Epithelial cell of proximal tubule (primary cell): Measurements from ENCODE around the gene KCNF1. TPM values are rescaled to one million over a fixed set of nuclear protein-coding genes. Genes with fewer than 3 reads are reported as not detected.

ENCODE experiments used
- DNase-seq: peaks from one replicate; pipeline ENCODE4 v3.0.0-alpha.2; 2011; ENCODE audit warnings: low read depth
- H3K4me3 ChIP-seq: 2 replicates; pipeline ENCODE4 v1.5.1; 2011; ENCODE audit warnings: low read depth, mild to moderate bottlenecking, low read length
- CTCF ChIP-seq: conservative IDR thresholded peaks from 2 replicates; pipeline ENCODE4 v1.5.1; 2012; ENCODE audit warnings: low read depth, mild to moderate bottlenecking, low read length
- total RNA-seq: library from RNA; depleted of rRNA; stranded (reverse); fragments of >200 nt; gene quantifications from 2 replicates; pipeline ENCODE4 v1.2.3, GENCODE V29; 2015

The KCNF1 gene
- total RNA-seq, 1 donor from 2014 or later = 1.3 TPM

- no peak for DNase-seq
- H3K4me3 ChIP-seq = no peak overlapping the region
- no peak for TF ChIP-seq CTCF
Measured at GRCh38 chr2:10923008-10923375, 11.3 kb downstream of the KCNF1 start.

- TF ChIP-seq CTCF = no peak
- no peak for DNase-seq
- H3K4me3 ChIP-seq = no peak overlapping the region
Measured at GRCh38 chr2:10923965-10924364, 12.2 kb downstream of the KCNF1 start.

- no peak overlapping the region for H3K4me3 ChIP-seq
- no peak for DNase-seq
- TF ChIP-seq CTCF = no peak
Measured at GRCh38 chr2:10924441-10924840, 12.7 kb downstream of the KCNF1 start.

GRCh38 chr2:10924859-10925258, 13.1 kb downstream of the KCNF1 start:
- no peak for TF ChIP-seq CTCF
- DNase-seq = no peak
- H3K4me3 ChIP-seq = no peak overlapping the region

- no peak overlapping the region for H3K4me3 ChIP-seq
- TF ChIP-seq CTCF = no peak
- no peak for DNase-seq
Measured at GRCh38 chr2:10926191-10926820, 14.6 kb downstream of the KCNF1 start.

- DNase-seq = no peak
- H3K4me3 ChIP-seq = no peak overlapping the region
- TF ChIP-seq CTCF = no peak
Measured at GRCh38 chr2:10930721-10931516, 19.2 kb downstream of the KCNF1 start.
